SK-N-SH (cell line): ENCODE measurements around the gene RGPD4.

Experiments
- CHD2 ChIP-seq: fragments of 150-350 bp; IDR thresholded peaks from 2 replicates; pipeline ENCODE4 v1.6.1; 2018; ENCODE audit warnings: low read length; ENCODE audit not compliant: partially characterized antibody
- ELF1 ChIP-seq: IDR thresholded peaks from 2 replicates; pipeline ENCODE4 v1.4.0; 2012
- EP300 ChIP-seq, 2 experiments: IDR thresholded peaks; 2 replicates each; pipeline versions ENCODE4 v1.4.0 to v1.6.1; 2012; ENCODE audit warnings: borderline replicate concordance in 1 of 2, low read depth in 1 of 2, low read length in 1 of 2
- FOXM1 ChIP-seq: IDR thresholded peaks from 2 replicates; pipeline ENCODE4 v1.4.0; 2012; ENCODE audit warnings: low read depth, mild to moderate bottlenecking
- NFIC ChIP-seq: IDR thresholded peaks from 2 replicates; pipeline ENCODE4 v1.4.0; 2012; ENCODE audit warnings: borderline replicate concordance
- POLR2AphosphoS5 ChIP-seq: IDR thresholded peaks from 2 replicates; pipeline ENCODE4 v1.6.1; 2012; ENCODE audit warnings: low read depth, low read length
- RCOR1 ChIP-seq: fragments of 150-350 bp; IDR thresholded peaks from 2 replicates; pipeline ENCODE4 v1.6.1; 2017; ENCODE audit warnings: antibody characterized with exemption, low read length
- TAF1 ChIP-seq: IDR thresholded peaks from 2 replicates; pipeline ENCODE4 v1.6.1; 2012; ENCODE audit warnings: low read depth, mild to moderate bottlenecking, low read length, moderate library complexity, borderline replicate concordance
- TF ChIP-seq, protein P1 (sequence below): fragments of 200-600 bp; sonication (generic); IDR thresholded peaks from 2 replicates; pipeline ENCODE4 v1.6.1; 2017; ENCODE audit warnings: antibody characterized with exemption, mild to moderate bottlenecking, moderate library complexity
- TF ChIP-seq, protein P2 (sequence below): IDR thresholded peaks from 2 replicates; pipeline ENCODE4; 2012
- TF ChIP-seq, protein P3 (sequence below): IDR thresholded peaks from 2 replicates; pipeline ENCODE4 v1.6.1; 2012; ENCODE audit warnings: mild to moderate bottlenecking, low read depth, low read length, moderate library complexity
- TF ChIP-seq, protein P4 (sequence below): IDR thresholded peaks from 2 replicates; pipeline ENCODE4 v1.4.0; 2012; ENCODE audit warnings: low read depth, borderline replicate concordance
- TF ChIP-seq, protein P5 (sequence below): fragments of 150-350 bp; IDR thresholded peaks from 2 replicates; pipeline ENCODE4 v1.6.1; 2017; ENCODE audit warnings: antibody characterized with exemption, low read length, low read depth, borderline replicate concordance

DNA sequence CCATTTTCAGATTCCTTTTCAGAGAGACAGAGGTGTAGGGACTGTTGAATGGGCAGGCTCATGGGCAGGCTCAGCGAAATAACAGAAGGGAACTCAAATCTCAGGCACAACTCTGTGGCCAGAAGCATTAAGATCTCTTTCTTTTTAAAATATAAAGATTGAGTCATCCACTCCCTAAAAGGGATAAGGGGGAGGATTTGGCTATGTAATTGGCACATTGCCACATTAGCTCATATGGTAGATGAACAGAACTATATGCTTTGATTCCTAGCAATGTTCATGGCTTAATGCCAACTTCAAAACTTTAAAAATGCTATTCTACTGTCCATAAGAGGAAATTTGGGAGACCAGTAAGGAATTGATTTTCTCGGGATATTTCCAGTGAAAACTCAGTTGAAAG is 105.8 kb downstream of the RGPD4 start:
- TF ChIP-seq, protein P1, sequence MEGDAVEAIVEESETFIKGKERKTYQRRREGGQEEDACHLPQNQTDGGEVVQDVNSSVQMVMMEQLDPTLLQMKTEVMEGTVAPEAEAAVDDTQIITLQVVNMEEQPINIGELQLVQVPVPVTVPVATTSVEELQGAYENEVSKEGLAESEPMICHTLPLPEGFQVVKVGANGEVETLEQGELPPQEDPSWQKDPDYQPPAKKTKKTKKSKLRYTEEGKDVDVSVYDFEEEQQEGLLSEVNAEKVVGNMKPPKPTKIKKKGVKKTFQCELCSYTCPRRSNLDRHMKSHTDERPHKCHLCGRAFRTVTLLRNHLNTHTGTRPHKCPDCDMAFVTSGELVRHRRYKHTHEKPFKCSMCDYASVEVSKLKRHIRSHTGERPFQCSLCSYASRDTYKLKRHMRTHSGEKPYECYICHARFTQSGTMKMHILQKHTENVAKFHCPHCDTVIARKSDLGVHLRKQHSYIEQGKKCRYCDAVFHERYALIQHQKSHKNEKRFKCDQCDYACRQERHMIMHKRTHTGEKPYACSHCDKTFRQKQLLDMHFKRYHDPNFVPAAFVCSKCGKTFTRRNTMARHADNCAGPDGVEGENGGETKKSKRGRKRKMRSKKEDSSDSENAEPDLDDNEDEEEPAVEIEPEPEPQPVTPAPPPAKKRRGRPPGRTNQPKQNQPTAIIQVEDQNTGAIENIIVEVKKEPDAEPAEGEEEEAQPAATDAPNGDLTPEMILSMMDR: no peak
- peak; percentile 48 for TF ChIP-seq NFIC
- no peak for TF ChIP-seq EP300 (IDR thresholded peaks at IDR 0.05; ENCODE audit: borderline replicate concordance in 1 of 2, low read depth in 1 of 2, low read length in 1 of 2)
- TF ChIP-seq, protein P2, sequence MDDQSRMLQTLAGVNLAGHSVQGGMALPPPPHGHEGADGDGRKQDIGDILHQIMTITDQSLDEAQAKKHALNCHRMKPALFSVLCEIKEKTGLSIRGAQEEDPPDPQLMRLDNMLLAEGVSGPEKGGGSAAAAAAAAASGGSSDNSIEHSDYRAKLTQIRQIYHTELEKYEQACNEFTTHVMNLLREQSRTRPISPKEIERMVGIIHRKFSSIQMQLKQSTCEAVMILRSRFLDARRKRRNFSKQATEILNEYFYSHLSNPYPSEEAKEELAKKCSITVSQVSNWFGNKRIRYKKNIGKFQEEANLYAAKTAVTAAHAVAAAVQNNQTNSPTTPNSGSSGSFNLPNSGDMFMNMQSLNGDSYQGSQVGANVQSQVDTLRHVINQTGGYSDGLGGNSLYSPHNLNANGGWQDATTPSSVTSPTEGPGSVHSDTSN: no peak
- no peak for TF ChIP-seq POLR2AphosphoS5
- no peak for TF ChIP-seq RCOR1
- TF ChIP-seq, protein P3, sequence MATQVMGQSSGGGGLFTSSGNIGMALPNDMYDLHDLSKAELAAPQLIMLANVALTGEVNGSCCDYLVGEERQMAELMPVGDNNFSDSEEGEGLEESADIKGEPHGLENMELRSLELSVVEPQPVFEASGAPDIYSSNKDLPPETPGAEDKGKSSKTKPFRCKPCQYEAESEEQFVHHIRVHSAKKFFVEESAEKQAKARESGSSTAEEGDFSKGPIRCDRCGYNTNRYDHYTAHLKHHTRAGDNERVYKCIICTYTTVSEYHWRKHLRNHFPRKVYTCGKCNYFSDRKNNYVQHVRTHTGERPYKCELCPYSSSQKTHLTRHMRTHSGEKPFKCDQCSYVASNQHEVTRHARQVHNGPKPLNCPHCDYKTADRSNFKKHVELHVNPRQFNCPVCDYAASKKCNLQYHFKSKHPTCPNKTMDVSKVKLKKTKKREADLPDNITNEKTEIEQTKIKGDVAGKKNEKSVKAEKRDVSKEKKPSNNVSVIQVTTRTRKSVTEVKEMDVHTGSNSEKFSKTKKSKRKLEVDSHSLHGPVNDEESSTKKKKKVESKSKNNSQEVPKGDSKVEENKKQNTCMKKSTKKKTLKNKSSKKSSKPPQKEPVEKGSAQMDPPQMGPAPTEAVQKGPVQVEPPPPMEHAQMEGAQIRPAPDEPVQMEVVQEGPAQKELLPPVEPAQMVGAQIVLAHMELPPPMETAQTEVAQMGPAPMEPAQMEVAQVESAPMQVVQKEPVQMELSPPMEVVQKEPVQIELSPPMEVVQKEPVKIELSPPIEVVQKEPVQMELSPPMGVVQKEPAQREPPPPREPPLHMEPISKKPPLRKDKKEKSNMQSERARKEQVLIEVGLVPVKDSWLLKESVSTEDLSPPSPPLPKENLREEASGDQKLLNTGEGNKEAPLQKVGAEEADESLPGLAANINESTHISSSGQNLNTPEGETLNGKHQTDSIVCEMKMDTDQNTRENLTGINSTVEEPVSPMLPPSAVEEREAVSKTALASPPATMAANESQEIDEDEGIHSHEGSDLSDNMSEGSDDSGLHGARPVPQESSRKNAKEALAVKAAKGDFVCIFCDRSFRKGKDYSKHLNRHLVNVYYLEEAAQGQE: no peak
- TF ChIP-seq FOXM1: no peak
- TF ChIP-seq, protein P4, sequence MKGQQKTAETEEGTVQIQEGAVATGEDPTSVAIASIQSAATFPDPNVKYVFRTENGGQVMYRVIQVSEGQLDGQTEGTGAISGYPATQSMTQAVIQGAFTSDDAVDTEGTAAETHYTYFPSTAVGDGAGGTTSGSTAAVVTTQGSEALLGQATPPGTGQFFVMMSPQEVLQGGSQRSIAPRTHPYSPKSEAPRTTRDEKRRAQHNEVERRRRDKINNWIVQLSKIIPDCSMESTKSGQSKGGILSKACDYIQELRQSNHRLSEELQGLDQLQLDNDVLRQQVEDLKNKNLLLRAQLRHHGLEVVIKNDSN: no peak
- TF ChIP-seq TAF1: no peak
- TF ChIP-seq CHD2: no peak
- TF ChIP-seq ELF1: no peak
- TF ChIP-seq, protein P5, sequence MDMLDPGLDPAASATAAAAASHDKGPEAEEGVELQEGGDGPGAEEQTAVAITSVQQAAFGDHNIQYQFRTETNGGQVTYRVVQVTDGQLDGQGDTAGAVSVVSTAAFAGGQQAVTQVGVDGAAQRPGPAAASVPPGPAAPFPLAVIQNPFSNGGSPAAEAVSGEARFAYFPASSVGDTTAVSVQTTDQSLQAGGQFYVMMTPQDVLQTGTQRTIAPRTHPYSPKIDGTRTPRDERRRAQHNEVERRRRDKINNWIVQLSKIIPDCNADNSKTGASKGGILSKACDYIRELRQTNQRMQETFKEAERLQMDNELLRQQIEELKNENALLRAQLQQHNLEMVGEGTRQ: no peak
